GM18517 (cell line): ENCODE results near the gene KCNQ4.

Experiments used
- ATAC-seq: cut with Tn5 transposase; IDR thresholded peaks from one replicate; pipeline ENCODE4 v1.9.1; 2021; ENCODE audit warnings: mild to moderate bottlenecking, moderate library complexity; ENCODE audit not compliant: unreplicated experiment

KCNQ4 gene

GRCh38 chr1:40776236-40777072 is 7.1 kb upstream of the KCNQ4 start:
- no peak for ATAC-seq

GRCh38 chr1:40777224-40777970 is 6.2 kb upstream of the KCNQ4 start:
- ATAC-seq, result no peak

- no peak for ATAC-seq
Observed at GRCh38 chr1:40780678-40781607, 2.6 kb upstream of the KCNQ4 start.

GRCh38 chr1:40781608-40781971 is 2.0 kb upstream of the KCNQ4 start:
- no peak for ATAC-seq

- no peak for ATAC-seq
Observed at GRCh38 chr1:40782371-40782956, 1.1 kb upstream of the KCNQ4 start.

- ATAC-seq, result no peak
Observed at GRCh38 chr1:40784141-40784770, 669 bp downstream of the KCNQ4 start.

GRCh38 chr1:40784771-40785151 is 1.2 kb downstream of the KCNQ4 start:
- no peak for ATAC-seq

- no peak for ATAC-seq
Observed at GRCh38 chr1:40785446-40785845, 1.9 kb downstream of the KCNQ4 start.

- ATAC-seq, result no peak
Observed at GRCh38 chr1:40786171-40786994, 2.8 kb downstream of the KCNQ4 start.

GRCh38 chr1:40786995-40787705 is 3.6 kb downstream of the KCNQ4 start:
- ATAC-seq, result no peak

- no peak for ATAC-seq
Observed at GRCh38 chr1:40787737-40788560, 4.4 kb downstream of the KCNQ4 start.

- no peak for ATAC-seq
Observed at GRCh38 chr1:40788561-40789341, 5.2 kb downstream of the KCNQ4 start.

- ATAC-seq, result no peak
Observed at GRCh38 chr1:40789342-40789598, 5.7 kb downstream of the KCNQ4 start.

- no peak for ATAC-seq
Observed at GRCh38 chr1:40789661-40790430, 6.3 kb downstream of the KCNQ4 start.

GRCh38 chr1:40792036-40792435 is 8.4 kb downstream of the KCNQ4 start:
- no peak for ATAC-seq

- ATAC-seq, result no peak
Observed at GRCh38 chr1:40793617-40794016, 10.0 kb downstream of the KCNQ4 start.

GRCh38 chr1:40794048-40794447 is 10.5 kb downstream of the KCNQ4 start:
- ATAC-seq, result no peak
